ENCODE results near the gene DOK6. TPM values are rescaled to one million over a fixed set of nuclear protein-coding genes. Genes with fewer than 3 reads are reported as not detected.

Gene DOK6
- total RNA-seq, 1 donor from 2014 or later, result 7.0 TPM

DNA sequence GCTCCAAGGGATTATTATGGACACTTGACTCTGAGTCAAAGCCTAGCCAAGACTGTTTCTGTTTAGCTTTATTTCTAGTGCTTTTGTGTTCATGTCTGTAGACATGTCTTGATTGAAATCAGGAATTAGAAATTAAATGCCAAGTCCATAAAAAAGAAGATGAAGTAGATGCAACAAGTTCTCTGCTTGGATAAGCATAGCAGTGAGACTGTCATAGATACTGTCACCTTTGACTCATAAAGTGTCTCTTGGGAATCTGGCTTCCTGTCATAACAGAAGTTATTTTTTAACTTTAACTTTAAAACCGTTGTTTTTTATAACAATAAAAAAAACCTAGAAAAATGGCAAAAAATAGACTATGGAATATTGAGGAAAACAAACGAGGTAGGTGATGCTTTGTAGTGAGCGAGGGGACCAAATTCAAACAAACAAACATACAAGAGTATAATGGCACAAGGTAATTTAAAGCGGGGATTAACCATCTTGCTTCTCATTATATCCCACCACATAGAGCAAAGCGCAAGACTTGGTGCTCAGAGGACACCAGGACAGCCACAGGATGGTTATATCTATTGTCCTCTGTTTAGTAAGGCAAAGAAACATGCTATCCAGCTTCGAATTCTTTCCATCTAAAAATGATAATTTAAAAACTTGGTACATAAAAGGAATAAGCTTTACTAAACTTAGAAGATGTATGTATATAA, 482.4 kb downstream of the DOK6 start:
- no peaks in the 10 kb centered on the region for H3K27me3 Mint-ChIP-seq
- H3K36me3 Mint-ChIP-seq (ENCODE audit: insufficient read depth), result no peaks in the 10 kb centered on the region
- H3K4me3 Mint-ChIP-seq (ENCODE audit: low read depth), result no peak overlapping the region
- peaks cover 8% of the 10 kb centered on the region for H3K4me1 Mint-ChIP-seq (ENCODE audit: low read depth)
- no peak for DNase-seq (ENCODE audit: low spot score, unreplicated experiment)
- H3K9me3 Mint-ChIP-seq (ENCODE audit: low read depth), result peaks cover 8% of the 10 kb centered on the region
- no peak overlapping the region for H3K27ac Mint-ChIP-seq
- no peak for TF ChIP-seq CTCF (IDR thresholded peaks at IDR 0.05; ENCODE audit: unreplicated experiment)

GRCh38 chr18:69883781-69884180, 483.1 kb downstream of the DOK6 start:
- peaks cover 8% of the 10 kb centered on the region for H3K9me3 Mint-ChIP-seq (ENCODE audit: low read depth)
- no peak for TF ChIP-seq CTCF (IDR thresholded peaks at IDR 0.05; ENCODE audit: unreplicated experiment)
- DNase-seq (ENCODE audit: low spot score, unreplicated experiment), result no peak
- peaks cover 8% of the 10 kb centered on the region for H3K4me1 Mint-ChIP-seq (ENCODE audit: low read depth)
- H3K36me3 Mint-ChIP-seq (ENCODE audit: insufficient read depth), result no peaks in the 10 kb centered on the region
- H3K27ac Mint-ChIP-seq, result no peak overlapping the region
- H3K4me3 Mint-ChIP-seq (ENCODE audit: low read depth), result no peak overlapping the region
- H3K27me3 Mint-ChIP-seq, result no peaks in the 10 kb centered on the region

GRCh38 chr18:69885355-69885754, 484.7 kb downstream of the DOK6 start:
- Mint-ChIP-seq H3K27ac (no peak overlapping the region), H3K4me1 (ENCODE audit: low read depth) (peaks cover 8% of the 10 kb centered on the region), H3K9me3 (ENCODE audit: low read depth) (no peaks in the 10 kb centered on the region), H3K27me3 (no peaks in the 10 kb centered on the region), H3K36me3 (ENCODE audit: insufficient read depth) (no peaks in the 10 kb centered on the region), H3K4me3 (ENCODE audit: low read depth) (no peak overlapping the region)
- DNase-seq (ENCODE audit: low spot score, unreplicated experiment), result no peak
- TF ChIP-seq CTCF (IDR thresholded peaks at IDR 0.05; ENCODE audit: unreplicated experiment), result no peak

GRCh38 chr18:69885841-69886531, 485.3 kb downstream of the DOK6 start:
- TF ChIP-seq CTCF (IDR thresholded peaks at IDR 0.05; ENCODE audit: unreplicated experiment), result no peak
- peaks cover 8% of the 10 kb centered on the region for H3K4me1 Mint-ChIP-seq (ENCODE audit: low read depth)

DNA sequence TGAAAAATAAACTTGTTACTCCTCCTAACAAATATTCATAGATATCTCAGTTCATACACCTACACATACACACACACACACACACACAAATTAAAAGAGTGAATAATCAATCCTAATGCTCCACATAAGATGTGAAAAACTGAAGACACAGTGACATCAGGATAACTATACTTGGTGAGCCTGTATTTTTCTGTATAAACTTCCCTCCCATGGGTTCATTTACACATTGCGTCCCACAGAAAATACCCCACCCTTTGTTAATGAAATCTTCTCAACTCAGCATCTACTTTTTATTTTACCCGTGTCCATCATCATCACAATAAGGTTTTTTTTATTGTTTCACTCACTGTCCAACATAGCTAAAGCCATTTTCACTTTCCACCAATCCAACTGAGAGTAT, 486.6 kb downstream of the DOK6 start:
- no peaks in the 10 kb centered on the region for H3K27me3 Mint-ChIP-seq
- H3K4me1 Mint-ChIP-seq (ENCODE audit: low read depth), result peaks cover 10% of the 10 kb centered on the region
- no peak for DNase-seq (ENCODE audit: low spot score, unreplicated experiment)
- H3K36me3 Mint-ChIP-seq (ENCODE audit: insufficient read depth), result no peaks in the 10 kb centered on the region
- no peak overlapping the region for H3K4me3 Mint-ChIP-seq (ENCODE audit: low read depth)
- TF ChIP-seq CTCF (IDR thresholded peaks at IDR 0.05; ENCODE audit: unreplicated experiment), result no peak
- no peak overlapping the region for H3K27ac Mint-ChIP-seq
- H3K9me3 Mint-ChIP-seq (ENCODE audit: low read depth), result peaks cover 8% of the 10 kb centered on the region

More at GRCh38 chr18:69885841-69886531, 485.3 kb downstream of the DOK6 start:
- H3K27ac Mint-ChIP-seq, result peak overlapping the region; percentile 59
- H3K36me3 Mint-ChIP-seq (ENCODE audit: insufficient read depth), result no peaks in the 10 kb centered on the region
- H3K4me3 Mint-ChIP-seq (ENCODE audit: low read depth), result peak overlapping the region; percentile 32
- H3K27me3 Mint-ChIP-seq, result no peaks in the 10 kb centered on the region
- DNase-seq (ENCODE audit: low spot score, unreplicated experiment), result no peak
- H3K9me3 Mint-ChIP-seq (ENCODE audit: low read depth), result peaks cover 1% of the 10 kb centered on the region

All from progenitor cell of endocrine pancreas (in vitro differentiated cells).